Ecto neural progenitor cell (in vitro differentiated cells): ENCODE data around the gene ZSWIM3.
"Not testable (repeated sequence)": the region's sequence is repeated elsewhere in the genome, so short reads cannot be mapped to it uniquely, and the experiment has no call there.

ENCODE experiments used
- DNase-seq: peaks from one replicate; pipeline ENCODE4 v3.0.0-alpha.2; 2018; ENCODE audit warnings: low spot score

The ZSWIM3 gene

DNA sequence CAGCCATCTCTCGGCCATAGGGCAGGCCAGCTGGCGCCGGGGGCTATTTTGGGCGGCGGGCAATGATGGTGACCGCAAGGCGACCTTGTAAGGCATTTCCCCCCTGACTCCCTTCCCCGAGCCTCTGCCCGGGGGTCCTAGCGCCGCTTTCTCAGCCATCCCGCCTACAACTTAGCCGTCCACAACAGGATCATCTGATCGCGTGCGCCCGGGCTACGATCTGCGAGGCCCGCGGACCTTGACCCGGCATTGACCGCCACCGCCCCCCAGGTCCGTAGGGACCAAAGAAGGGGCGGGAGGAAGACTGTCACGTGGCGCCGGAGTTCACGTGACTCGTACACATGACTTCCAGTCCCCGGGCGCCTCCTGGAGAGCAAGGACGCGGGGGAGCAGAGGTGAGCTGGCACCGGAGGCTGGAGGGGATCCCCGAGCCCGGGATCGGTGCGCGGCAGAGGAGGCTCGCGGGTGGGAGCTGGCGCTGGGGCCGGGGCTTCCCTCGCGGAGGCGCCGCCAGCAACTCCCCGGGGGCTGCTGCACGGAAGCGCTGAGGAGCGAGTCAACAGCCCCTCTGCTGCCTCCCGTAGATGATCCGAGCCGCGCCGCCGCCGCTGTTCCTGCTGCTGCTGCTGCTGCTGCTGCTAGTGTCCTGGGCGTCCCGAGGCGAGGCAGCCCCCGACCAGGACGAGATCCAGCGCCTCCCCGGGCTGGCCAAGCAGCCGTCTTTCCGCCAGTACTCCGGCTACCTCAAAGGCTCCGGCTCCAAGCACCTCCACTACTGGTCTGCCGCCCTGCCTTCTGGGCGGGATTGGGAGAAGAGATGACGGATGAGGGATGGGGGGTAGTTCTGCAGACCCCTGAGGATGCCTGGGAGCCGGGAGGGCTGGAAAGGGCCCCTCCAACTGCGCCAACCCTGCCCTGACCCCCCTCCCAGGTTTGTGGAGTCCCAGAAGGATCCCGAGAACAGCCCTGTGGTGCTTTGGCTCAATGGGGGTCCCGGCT lies 33.9 kb downstream of the ZSWIM3 start, which contains the start of the genes CTSA and NEURL2:
TSS of gene CTSA (plus strand) at position 351 of the 999 bp plus-strand sequence. CDS start at position 585, 234 bp downstream.
TSS of gene NEURL2 (minus strand) at position 224 of the 999 bp plus-strand sequence. CDS start at position 7, 217 bp downstream.
- DNase-seq: peak; percentile 91

DNA sequence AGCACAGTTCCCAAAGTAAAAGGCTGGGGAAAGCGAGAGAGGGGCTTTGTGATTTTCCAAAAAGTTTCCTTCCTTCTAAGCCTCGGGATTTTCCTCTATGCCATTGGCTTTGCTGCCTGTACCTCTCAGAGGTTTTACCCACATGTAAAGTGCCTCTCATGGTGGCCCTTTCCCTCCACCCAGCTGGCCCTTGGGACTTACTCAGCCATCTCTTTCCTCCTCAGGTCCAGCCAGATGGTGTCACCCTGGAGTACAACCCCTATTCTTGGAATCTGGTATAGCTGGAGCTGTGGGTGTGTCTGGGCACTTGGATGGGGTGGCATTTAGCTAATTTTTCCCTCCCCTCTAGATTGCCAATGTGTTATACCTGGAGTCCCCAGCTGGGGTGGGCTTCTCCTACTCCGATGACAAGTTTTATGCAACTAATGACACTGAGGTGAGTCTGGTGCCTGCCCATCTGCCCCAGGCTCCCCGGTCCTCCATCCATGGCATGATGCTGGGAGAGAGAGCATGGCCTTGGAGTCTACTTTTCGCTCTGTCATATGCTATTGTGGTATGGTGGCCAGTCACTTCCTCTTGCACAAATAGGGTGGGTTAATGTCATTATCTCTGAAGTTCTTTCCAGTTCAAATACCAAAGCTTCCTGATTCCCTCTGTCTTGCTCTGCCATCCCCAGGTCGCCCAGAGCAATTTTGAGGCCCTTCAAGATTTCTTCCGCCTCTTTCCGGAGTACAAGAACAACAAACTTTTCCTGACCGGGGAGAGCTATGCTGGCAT lies 34.8 kb downstream of the ZSWIM3 start:
- no peak for DNase-seq

DNA sequence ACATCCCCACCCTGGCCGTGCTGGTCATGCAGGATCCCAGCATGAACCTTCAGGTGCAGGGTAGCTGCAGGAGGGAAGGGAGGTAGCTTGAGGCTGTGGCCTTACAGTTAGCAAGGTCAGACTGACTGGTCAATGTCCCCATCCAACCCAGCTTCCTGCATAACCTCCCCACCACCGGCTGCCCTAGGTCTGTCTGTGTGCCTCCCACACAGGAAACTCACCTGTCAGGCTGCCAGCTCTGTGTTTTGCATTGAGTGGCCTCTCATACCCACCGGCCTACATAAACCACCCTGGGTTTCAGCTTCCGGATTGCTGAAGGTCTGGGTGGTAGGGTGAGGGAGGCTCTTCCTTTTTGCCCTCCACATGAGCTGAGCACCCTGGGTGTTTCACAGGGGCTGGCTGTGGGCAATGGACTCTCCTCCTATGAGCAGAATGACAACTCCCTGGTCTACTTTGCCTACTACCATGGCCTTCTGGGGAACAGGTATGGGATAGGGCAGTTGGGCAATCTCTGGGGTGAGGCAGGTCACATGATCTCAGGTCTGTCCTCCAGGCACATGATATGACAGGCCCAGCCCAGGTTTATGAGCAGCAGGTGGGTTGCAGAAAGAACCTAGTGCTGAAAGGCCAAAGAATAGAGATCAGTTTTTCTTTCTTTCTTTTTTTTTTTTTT lies 35.5 kb downstream of the ZSWIM3 start:
- no peak for DNase-seq

DNA sequence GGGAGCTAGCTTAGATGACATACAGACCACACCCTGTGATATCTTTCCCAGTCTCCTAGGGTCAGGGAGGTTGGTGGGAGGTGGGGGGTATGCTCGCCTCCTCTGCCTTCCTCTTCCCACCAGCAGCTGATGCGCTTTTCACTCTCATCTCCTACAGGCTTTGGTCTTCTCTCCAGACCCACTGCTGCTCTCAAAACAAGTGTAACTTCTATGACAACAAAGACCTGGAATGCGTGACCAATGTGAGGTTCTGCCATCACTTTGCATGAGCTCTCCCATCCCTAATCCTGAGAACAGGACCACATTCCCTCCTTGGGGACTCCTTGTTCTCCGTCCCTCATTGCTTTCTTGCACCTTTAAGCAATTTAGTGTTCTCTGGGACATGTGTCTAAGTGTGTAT lies 36.4 kb downstream of the ZSWIM3 start:
- DNase-seq: no peak

DNA sequence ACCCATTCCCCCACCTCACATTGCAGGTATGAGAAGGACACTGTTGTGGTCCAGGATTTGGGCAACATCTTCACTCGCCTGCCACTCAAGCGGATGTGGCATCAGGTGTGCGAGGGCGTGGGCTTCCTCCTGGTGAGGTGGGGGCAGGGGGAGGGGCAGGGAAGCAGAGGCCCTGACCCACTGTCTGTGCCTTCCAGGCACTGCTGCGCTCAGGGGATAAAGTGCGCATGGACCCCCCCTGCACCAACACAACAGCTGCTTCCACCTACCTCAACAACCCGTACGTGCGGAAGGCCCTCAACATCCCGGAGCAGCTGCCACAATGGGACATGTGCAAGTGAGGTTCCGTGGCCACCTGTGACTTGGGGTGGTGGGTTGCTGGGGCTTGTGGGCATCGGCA lies 37.4 kb downstream of the ZSWIM3 start:
- no peak for DNase-seq

DNA sequence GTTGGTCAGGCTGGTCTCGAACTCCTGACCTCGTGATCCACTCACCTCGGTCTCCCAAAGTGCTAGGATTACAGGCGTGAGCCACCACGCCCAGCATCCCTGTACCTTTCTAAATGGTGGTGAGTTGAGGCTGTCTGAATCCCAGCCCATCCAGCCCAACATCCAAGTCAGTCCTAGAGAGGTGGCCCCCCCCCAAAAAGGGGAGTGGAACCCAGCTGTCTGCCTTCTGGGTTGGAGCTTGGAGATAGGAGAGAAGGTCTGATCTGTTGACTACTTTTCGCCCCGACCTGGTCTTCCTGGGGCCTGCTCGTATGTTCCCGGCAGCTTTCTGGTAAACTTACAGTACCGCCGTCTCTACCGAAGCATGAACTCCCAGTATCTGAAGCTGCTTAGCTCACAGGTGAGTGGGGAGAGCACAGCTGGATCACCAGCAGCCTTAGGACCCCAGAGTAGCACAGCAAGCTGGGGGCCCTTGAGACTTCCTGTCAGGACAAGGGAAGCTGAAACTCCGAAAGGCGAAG lies 39.3 kb downstream of the ZSWIM3 start:
- no peak for DNase-seq

DNA sequence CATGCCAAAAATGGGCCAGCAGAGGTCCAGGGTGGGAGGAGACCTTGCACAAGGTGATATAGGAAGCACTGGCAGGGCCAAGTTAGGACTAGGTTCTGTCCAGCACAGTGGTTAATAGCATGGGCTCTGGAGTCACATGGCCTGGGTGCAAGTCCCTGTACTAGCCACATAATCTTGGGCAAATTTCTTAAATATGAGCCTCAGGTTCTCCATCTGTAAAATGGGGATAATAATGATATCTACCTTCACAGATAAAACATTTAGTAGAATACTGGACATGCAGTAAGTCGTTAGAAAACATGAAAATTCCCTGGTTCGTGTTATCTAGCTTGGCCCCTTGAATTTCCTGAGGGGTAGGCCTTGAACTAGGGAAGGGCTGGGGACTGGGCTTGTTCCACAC lies 39.9 kb downstream of the ZSWIM3 start:
- DNase-seq: no peak

DNA sequence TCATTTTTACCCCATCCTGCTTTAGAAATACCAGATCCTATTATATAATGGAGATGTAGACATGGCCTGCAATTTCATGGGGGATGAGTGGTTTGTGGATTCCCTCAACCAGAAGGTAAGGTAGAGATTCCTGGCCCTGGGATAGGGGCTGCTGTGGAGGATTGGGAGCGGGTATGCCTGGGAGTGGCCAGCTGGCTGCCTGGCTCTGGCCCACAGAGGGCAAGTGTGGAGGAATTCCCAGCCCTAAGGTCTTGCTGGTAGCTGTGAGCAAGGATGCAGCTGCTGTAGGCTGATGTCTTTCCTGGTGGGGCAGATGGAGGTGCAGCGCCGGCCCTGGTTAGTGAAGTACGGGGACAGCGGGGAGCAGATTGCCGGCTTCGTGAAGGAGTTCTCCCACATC lies 40.3 kb downstream of the ZSWIM3 start:
- no peak for DNase-seq

DNA sequence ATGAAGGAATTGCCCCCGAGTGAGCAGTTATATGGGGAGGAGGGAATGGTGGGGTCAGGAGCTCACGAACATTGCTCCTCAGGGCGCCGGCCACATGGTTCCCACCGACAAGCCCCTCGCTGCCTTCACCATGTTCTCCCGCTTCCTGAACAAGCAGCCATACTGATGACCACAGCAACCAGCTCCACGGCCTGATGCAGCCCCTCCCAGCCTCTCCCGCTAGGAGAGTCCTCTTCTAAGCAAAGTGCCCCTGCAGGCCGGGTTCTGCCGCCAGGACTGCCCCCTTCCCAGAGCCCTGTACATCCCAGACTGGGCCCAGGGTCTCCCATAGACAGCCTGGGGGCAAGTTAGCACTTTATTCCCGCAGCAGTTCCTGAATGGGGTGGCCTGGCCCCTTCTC lies 40.9 kb downstream of the ZSWIM3 start:
- no peak for DNase-seq

DNA sequence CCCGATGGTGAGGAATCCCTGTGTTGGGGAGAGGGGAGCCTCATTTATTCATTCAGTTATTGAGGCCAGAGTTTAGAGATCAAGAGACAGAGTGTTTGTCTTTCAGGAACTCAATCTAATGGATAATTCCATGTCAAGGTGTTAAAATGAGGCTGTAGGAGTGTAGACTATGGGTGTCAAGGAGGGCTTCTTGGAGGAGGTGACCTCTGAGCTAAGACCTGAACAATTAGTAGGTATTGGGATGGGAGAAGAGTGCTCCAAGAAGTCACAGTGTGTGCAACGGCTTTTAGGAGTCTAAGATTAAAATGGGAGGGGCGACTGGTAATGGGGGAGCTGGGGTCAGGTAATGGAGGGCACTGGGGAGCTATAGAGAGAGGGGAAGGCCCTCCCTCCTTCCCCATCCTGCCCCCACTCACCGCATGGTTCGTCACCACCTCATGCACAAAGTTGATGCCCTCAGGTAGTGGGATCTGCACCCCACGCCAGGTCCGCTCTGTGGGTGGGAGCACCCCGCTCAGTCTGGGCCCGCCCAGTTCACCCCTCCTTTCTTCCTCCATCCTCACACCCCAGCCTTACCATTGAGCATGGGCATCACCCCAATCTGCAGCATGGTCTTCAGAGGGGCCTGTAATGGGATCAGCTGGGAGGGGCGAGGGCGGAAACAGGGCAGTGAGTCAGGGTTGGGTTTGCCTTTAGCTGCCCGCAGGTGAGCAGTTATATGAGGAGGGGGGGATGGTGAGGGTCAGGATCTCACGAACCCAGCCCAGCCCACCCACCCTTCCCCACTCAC lies 41.8 kb downstream of the ZSWIM3 start:
- no peak for DNase-seq

DNA sequence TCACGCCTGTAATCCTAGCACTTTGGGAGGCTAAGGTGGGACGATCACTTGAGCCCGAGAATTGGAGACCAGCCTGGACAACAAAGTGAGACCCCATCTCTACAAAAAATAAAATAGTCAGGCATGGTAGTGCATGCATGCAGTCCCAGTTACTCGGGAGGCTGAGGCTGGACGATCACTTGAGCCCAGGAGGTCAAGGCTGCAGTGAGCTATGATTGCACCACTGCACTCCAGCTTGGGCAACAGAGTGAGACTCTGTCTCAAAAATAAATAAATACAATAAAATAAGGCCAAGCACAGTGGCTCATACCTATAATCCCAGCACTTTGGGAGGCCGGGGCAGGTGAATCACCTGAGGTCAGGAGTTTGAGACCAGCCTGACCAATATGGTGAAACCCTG lies 43.9 kb downstream of the ZSWIM3 start:
- not testable (repeated sequence) for DNase-seq

DNA sequence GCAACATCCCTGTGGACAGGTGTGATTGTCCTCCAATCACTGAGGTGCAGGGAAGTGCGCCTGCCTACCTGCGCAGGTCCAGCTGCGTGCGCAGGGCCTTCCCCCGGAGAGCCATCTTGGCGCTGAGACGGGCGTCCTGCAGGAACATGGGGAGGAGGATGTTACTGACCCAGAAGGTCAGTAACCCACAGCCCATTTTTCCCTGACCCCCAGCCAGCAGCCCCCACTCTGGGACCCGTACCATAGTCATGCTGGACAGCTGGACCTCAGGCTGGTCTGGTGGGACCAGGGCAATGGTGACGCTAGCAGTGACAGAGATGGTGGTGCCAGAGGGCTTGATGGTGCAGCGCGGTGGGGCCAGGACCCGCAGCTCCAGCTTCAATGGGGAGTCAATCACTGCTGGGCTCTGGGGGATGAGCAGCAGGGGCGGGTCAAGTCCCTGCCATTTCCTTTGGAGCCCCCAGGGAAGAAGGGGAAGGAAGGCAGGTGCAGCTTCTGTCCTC lies 44.8 kb downstream of the ZSWIM3 start:
- DNase-seq: no peak

DNA sequence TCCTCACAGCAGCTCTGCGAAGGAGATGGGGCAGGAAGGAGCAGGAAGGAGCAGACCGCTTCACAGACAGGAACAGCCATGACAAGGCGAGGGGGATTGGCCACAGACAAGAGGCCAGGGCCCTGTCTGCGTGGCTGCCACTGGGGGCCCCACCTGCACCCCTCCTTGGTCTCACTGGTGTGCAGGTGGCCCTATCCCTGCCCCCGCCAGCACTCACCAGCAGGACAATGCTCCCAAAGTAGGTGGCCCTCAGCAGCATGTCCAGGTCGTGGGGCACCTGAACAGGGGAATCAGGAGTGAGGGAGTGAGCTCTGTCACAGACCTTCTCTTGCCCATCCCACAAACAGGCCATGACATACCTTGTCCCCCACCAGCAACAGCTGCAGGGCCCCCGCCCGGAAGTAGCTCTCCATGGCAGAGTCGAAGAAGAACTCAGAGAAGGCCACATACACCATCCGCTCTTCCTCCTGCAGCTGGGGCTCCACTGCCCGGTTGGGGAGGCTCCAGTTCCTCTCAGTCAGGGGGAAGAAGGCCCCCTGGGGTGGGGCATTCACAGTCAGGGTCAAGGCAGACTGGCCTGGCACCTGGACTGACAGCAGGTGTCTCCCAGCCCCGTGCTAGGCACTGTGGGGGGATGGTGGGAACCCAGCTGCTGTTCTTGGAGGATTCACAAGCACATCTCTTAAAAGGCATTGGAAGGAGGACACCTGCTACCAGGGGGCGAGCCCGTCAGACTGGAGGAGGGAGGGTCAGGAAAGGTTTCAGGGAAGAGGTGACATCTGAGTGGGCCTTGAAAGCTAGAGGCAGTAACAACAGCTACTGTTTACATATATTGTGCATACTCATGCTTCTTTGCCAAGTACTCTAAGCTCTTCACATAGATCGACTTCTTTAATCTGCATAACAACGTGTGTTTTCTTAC lies 47.4 kb downstream of the ZSWIM3 start:
- DNase-seq: no peak

DNA sequence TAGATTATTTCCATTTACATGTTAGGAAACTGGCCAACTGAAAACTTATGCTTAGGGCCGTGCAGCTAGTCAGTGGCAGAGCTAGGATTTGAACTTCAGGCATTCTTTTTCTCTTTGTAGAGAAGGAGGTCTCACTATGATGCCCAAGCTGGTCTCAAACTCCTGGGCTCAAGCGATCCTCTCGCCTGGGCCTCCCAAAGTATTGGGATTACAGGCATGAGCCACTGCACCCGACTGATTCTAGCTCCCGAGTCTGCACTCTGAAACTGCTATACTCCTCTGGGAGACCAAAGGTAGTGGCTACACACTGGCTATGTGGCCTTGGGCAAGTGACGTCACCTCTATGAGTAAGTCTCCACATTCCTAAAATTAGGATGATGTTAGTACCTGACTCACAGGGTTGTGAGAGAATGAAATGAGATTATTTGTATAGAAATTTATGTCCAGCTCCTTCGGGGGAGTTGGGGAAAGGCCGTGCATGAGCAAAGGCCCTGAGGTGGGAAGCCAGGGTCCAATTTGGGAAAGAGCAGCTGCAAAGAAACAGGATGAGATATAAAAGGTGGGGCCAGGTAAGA lies 48.2 kb downstream of the ZSWIM3 start:
- no peak for DNase-seq

DNA sequence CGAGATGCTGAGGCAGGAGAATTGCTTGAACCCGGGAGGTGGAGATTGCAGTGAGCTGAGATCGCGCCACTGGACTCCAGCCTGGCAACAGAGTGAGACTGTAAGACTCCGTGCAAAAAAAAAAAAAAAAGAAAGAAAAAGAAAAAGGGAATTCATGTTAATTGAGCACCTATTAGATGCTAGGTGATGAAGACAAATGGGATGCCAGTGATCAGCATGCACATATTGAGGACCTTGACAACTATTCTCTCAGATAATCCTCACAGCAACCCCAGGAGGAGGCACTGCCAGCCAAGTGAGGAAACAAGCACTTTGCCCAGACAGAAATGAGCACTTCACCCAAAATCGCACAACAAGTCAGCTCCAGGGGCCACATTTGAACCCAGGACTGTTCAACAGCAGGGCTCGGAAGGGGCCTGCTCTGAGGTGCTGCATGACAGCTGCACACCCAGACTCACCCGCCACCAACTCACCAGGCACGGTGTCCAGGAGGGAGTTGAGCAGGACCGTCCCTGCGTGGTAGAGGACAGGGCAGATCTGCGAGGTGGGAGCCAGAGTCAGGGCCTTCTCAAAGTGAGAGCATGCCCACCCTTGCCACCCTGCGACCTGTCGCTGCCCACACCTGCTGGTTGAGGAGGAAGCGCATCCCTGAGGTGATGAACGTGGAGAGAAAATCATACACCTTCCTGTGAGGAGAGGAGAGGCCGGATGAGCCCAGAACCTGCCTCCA lies 50.0 kb downstream of the ZSWIM3 start:
- DNase-seq: no peak

DNA sequence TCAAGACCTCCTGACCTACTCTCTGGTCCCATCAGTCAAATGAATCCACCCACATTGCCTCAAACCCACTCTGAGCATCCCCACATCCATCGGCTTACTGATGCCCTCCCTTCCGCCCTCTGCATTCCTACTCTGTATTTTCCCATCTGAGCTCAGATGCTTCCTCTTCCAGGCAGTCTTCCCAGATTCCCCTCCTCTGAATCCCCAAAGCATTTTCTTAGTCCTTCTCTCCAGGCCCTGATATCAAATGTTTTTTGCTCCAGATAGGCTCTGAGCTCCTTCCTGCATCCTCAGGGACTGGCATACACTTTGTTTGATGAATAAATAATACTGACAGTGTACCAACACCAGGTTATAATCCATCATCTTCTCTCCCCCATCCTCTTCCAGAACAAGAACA lies 50.7 kb downstream of the ZSWIM3 start:
- DNase-seq: no peak

DNA sequence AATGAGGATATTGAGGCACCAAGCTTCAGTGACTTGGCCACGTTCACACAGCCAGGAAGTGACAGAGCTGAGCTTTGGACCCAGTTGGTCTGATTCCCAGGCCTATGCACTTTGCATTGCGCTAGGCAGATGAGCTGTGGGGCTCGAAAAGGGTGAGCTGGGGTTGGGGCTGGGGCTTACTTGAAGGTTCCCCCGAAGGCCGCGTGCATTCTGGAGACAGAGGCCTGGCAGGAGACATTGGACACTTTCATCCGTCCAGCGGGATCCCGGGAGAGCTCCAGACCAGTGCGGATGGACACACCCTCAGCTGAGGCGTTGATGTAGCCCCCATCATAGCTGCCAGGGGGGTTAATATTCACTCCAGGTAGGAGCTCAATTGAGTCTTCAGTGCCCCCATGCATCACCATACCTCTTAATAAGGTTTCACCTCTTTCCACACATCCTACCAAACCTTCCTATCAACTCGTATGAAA lies 52.0 kb downstream of the ZSWIM3 start:
- no peak for DNase-seq

DNA sequence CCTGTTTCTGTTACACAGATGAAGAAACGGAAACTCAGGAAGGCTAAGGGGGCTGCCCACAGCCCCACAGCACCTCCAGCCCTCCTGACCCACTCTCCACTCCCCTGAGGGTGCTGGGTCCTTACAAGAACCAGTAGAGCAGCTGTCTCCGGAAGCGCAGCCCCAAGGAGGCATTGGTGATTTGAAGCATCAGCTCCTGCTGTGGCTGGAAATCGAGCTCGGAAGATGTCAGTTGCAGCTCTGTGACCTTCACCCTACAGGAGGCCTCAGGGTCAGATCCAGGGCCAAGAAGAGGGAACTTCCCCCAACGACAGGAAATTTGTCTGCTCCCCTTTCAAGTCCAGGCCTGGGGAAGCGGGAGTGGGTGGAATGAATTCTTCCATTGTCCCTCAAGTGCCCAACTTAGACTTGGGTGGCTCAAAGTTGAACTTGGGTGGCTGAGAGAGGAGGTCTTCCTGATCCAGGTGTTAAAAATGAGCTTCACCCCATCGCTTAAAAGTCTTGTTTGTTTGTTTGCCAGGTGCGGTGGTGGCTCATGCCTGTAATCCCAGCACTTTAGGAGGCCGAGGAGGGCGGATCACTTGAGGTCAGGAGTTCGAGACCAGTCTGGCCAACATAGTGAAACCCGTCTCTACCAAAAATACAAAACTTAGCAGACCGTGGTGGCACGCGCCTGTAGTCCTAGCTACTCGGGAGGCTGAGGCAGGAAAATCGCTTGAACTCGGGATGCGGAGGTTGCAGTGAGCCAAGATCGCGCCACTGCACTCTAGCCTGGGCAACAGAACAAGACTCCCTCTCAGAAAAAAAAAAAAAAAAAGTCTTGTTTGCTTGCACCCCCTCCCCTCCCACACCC lies 52.6 kb downstream of the ZSWIM3 start:
- DNase-seq: no peak
